Memory B cell (primary cell): ENCODE results near the gene ADAMTS8.

Source experiments
- ATAC-seq: fragments of 150-1000 bp; cut with Tn5 transposase; 2 replicates; pipeline ENCODE4 v1.10.0; 2021; ENCODE audit warnings: low read depth, mild to moderate bottlenecking, moderate library complexity
- DNase-seq, 2 donors: peaks; one replicate each; pipeline ENCODE4 v3.0.0; 2022; ENCODE audit warnings: low spot score in 2 of 2
- H3K27ac Mint-ChIP-seq: one replicate; pipeline ENCODE4 v1.8.0; 2022; ENCODE audit warnings: mild to moderate bottlenecking, moderate library complexity, mixed read lengths
- H3K27me3 Mint-ChIP-seq: one replicate; pipeline ENCODE4 v1.8.0; 2022; ENCODE audit warnings: mixed read lengths
- H3K36me3 Mint-ChIP-seq: one replicate; pipeline ENCODE4 v1.8.0; 2022; ENCODE audit warnings: mild to moderate bottlenecking, mixed read lengths
- H3K4me1 Mint-ChIP-seq: one replicate; pipeline ENCODE4 v1.8.0; 2022; ENCODE audit warnings: mixed read lengths
- H3K4me3 Mint-ChIP-seq: one replicate; pipeline ENCODE4 v1.8.0; 2022; ENCODE audit warnings: mild to moderate bottlenecking, moderate library complexity, mixed read lengths
- H3K9me3 Mint-ChIP-seq: one replicate; pipeline ENCODE4 v1.8.0; 2022; ENCODE audit warnings: mixed read lengths

The ADAMTS8 gene

DNA sequence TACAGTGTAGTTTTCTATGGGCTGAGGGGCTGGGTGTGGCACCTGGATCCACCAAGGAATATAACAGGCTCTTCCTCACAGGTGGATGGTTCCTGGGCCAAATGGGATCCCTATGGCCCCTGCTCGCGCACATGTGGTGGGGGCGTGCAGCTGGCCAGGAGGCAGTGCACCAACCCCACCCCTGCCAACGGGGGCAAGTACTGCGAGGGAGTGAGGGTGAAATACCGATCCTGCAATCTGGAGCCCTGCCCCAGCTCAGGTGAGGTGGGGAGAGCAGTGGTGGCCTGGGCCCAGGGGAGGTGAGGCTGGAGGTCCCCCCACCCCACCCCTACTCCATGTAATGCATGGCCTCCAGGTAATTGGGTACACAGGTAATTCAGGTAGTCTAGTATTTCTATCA is 40.8 kb upstream of the ADAMTS8 start:
- Mint-ChIP-seq H3K4me1 (no peaks in the 10 kb centered on the region), H3K4me3 (no peak overlapping the region), H3K36me3 (no peaks in the 10 kb centered on the region), H3K27ac (no peak overlapping the region), H3K27me3 (peaks cover 2% of the 10 kb centered on the region), H3K9me3 (no peaks in the 10 kb centered on the region)
- no peak for DNase-seq
- ATAC-seq, result no peak

DNA sequence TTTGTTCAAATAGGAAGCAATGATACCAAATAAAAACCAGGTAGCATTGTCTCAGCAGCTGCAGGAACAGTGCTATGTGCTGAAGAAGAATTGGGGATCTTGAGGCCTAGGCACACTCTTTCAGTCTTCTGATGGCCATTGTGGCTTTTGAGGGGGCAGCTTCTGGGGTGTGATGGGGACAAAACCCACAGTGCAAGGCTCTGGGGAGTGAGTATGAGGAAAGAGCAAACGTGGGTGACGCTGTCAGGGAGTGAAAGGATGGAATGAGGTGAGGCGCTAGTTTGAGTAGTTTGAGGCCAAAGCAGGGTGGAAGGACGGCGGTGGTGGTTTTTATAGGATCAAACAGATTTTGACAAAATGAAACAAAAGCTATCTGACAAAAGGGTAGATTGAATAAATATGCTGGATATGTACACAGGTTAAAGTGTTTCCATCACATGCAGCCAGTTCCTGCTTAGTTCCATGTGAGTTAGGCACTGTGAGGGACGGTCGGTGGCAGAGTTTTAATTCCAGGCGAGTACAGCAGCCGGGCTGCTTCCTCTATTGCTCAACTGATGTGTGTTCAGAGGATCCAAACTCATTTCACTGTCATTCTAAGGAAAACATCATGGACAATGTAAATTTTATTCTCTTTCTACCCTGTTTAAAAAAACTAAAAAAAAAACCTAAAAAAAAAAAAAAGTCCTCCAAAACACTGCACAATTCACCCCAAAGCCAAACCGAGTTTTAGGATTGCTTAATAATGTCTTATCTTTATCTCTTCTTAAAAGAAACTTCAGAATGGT is 38.9 kb upstream of the ADAMTS8 start:
- Mint-ChIP-seq H3K4me3 (no peak overlapping the region), H3K36me3 (no peaks in the 10 kb centered on the region), H3K9me3 (no peaks in the 10 kb centered on the region), H3K4me1 (no peaks in the 10 kb centered on the region), H3K27ac (no peak overlapping the region), H3K27me3 (peaks cover 4% of the 10 kb centered on the region)
- no peak for DNase-seq
- ATAC-seq, result no peak

DNA sequence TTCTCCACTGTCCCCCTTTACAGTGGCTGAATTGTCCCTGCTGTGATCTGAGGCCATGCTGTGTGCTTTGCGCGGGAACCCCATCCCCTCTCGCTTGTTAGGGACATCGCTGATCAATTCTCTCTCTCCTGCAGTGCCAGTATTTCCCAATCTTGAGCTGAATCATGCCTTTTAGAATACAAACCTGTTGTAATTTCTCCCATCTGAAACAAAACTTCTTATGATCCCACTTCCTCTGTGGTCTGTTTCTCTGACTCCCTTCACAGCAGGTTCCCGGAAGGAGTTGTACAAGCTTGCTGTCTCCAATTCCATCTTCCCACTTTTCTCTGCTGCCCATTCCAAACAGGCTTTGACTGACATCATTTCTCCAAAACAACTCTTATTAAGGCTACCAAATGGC is 36.9 kb upstream of the ADAMTS8 start:
- DNase-seq, result no peak
- no peaks in the 10 kb centered on the region for H3K36me3 Mint-ChIP-seq
- H3K9me3 Mint-ChIP-seq, result no peaks in the 10 kb centered on the region
- H3K27me3 Mint-ChIP-seq, result peaks cover 4% of the 10 kb centered on the region
- ATAC-seq, result no peak
- no peak overlapping the region for H3K4me3 Mint-ChIP-seq
- H3K27ac Mint-ChIP-seq, result no peak overlapping the region
- H3K4me1 Mint-ChIP-seq, result no peaks in the 10 kb centered on the region

DNA sequence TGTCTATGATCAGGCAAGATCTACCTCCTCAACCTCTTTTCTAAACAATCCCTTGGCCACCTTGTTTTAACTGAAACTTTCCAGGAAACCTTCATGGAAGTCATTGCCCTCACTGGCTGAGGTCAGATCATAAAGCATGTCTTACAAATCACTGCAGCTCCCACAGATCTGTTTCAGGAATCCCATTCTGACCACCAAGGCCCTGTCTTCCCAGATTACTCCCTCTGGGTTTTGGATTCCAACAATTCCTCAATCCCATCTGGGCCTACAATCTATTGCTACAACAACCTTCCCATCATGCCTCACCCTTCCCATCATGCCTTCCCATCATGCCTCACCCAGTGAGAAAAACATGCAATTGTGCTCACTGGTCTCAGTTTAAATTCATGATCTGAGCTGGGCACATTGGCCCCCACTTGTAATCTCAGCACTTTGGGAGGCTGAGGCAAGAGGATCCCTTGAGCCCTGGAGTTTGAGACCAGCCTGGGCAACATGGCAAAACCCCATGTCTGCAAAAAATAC is 35.9 kb upstream of the ADAMTS8 start:
- Mint-ChIP-seq H3K27me3 (peaks cover 7% of the 10 kb centered on the region), H3K9me3 (no peaks in the 10 kb centered on the region), H3K27ac (no peak overlapping the region), H3K4me1 (no peaks in the 10 kb centered on the region), H3K36me3 (no peaks in the 10 kb centered on the region), H3K4me3 (no peak overlapping the region)
- no peak for ATAC-seq
- DNase-seq, result no peak

DNA sequence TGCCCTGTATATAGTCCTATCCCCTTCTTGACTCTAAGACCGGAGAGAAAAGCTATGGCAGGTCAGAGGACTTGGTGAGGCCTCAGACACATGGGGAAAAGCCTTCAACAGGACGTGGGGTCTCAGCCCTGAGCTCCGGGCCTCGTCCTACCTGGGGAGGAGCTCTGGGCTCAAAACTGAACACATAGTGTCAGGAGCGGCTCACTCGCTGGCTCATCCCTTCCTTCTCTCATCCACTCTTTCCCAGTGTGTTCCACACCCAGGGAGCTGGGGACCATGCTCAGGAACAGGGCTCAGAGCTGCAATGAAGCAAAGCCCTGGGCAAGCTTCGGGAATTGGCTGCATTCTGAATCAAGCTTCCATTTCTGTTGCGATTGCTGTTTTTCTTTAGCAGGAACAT is 34.5 kb upstream of the ADAMTS8 start:
- no peaks in the 10 kb centered on the region for H3K9me3 Mint-ChIP-seq
- no peaks in the 10 kb centered on the region for H3K4me1 Mint-ChIP-seq
- DNase-seq, result no peak
- H3K27me3 Mint-ChIP-seq, result peaks cover 5% of the 10 kb centered on the region
- H3K36me3 Mint-ChIP-seq, result no peaks in the 10 kb centered on the region
- H3K27ac Mint-ChIP-seq, result no peak overlapping the region
- ATAC-seq, result no peak
- H3K4me3 Mint-ChIP-seq, result no peak overlapping the region

DNA sequence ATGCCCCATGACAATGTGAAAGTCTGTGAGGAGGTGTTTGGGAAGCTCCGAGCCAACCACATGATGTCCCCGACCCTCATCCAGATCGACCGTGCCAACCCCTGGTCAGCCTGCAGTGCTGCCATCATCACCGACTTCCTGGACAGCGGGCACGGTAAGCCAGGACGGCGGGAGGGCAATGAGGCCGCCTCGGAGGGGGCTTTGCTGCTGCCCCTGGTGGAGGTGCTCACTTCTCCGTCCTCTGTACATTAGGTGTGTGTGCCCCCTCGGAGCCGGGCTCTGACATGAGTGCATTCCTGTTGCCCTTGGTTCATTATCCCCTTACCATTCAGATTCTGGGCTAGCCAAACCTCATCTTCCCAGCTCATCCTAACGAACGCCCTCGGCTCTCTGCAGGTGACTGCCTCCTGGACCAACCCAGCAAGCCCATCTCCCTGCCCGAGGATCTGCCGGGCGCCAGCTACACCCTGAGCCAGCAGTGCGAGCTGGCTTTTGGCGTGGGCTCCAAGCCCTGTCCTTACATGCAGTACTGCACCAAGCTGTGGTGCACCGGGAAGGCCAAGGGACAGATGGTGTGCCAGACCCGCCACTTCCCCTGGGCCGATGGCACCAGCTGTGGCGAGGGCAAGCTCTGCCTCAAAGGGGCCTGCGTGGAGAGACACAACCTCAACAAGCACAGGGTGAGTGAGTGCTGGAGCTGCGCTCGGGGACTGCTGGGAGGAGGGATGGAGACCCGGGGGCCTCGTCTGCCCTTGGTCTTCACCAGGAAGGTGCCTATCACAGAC is 33.9 kb upstream of the ADAMTS8 start:
- DNase-seq (no peak), ATAC-seq (no peak)
- Mint-ChIP-seq H3K9me3 (no peaks in the 10 kb centered on the region), H3K27ac (no peak overlapping the region), H3K27me3 (peaks cover 5% of the 10 kb centered on the region), H3K4me3 (no peak overlapping the region), H3K4me1 (no peaks in the 10 kb centered on the region), H3K36me3 (no peaks in the 10 kb centered on the region)

DNA sequence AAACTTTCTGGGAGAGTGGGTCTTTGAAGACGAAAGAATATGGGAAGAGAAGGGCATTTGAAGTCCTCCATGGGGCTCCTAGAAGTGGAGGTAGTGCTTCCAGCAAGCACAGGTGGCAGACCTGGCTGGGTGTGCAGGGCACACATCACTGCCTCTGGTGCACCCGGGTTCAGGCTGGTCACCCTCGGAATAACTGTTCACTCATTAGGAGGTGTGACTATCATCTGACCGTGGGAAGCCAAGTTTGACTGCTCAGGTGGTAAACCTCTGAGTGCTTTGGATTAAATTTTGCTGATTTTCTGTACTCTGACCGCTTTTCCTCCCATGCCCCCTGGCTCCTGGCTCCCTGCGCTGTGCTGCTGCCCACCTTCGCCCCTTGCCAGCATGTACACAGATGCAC is 31.1 kb upstream of the ADAMTS8 start:
- Mint-ChIP-seq H3K4me3 (no peak overlapping the region), H3K4me1 (no peaks in the 10 kb centered on the region), H3K27me3 (peaks cover 5% of the 10 kb centered on the region), H3K27ac (no peak overlapping the region), H3K9me3 (no peaks in the 10 kb centered on the region), H3K36me3 (no peaks in the 10 kb centered on the region)
- ATAC-seq (no peak), DNase-seq (no peak)

DNA sequence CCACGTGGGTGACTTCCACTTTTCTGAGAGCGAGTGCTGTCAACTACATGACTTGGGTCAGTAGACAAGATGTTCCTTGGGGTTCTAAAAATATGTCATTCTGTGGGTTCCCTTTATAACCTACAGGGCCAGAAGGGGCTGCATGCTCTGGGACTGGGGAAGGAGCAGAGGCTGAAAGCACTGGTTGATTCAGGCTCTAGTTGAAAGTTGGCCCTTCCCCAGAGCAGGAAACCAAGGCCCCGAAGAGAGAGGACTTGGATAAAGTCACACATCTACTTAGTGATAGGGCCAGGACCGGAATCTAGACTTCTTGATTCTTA is 30.0 kb upstream of the ADAMTS8 start:
- Mint-ChIP-seq H3K4me3 (no peak overlapping the region), H3K4me1 (no peaks in the 10 kb centered on the region), H3K36me3 (no peaks in the 10 kb centered on the region), H3K27me3 (peaks cover 6% of the 10 kb centered on the region), H3K27ac (no peak overlapping the region), H3K9me3 (no peaks in the 10 kb centered on the region)
- ATAC-seq (no peak), DNase-seq (no peak)

DNA sequence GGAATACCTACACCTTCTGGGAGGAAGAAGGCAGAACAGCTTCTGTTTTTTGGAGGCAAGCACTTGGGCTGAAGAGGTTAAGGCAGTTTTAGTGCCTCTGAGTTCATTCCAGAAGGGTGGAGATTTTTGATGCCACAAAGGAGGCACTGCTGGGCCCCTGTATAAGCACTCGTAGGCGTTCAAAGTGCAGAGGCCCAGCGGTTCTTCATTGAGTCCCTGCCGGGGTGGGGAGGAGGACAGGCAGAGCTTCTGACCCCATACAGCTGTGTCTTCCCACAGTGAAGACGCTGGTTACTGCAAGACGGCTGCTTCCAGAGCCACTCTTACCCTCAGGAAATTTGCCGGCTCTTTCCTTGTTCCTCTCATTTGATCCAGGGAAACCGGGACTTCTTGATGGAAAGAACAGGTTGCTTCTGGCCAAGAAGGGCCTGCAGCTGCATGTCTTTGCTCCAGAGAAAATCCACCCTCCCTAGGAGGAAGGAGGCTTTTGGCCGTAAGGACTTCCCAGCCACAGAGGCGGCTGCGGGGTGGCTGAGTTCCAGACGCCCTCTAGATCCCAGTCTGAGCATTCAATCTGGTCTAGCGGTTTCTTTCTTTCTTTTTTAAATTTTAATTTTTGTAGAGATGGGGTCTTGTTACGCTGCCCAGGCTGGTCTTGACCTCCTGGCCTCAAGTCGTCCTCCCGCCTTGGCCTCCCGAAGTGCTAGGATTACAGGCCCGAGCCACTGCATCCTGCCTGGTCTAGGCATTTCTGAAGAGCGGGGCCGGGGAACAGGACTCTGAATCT is 29.4 kb upstream of the ADAMTS8 start:
- no peaks in the 10 kb centered on the region for H3K4me1 Mint-ChIP-seq

DNA sequence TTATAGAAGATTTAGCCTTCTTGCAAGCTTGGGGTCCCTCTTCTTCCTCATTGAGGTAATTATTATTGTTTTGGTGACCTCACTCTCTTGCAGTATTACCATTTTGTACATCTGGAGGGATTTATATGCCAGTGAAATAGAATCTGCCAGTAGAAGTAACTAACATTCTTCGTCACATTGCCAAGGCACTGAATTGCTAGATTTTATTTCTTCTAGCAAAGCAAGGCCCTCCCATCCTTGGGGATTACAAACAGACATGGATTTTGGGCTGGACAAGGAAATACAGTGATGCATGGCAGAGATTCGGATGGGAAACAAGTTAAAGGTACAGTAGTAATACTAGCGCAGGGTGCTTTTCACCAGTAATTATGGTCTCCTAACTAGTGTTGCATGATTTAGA is 27.9 kb upstream of the ADAMTS8 start:
- Mint-ChIP-seq H3K4me1 (no peaks in the 10 kb centered on the region), H3K9me3 (no peaks in the 10 kb centered on the region), H3K4me3 (no peak overlapping the region), H3K27me3 (peaks cover 8% of the 10 kb centered on the region), H3K36me3 (no peaks in the 10 kb centered on the region), H3K27ac (no peak overlapping the region)
- no peak for ATAC-seq
- no peak for DNase-seq

More for the DNA sequence above, 29.4 kb upstream of the ADAMTS8 start:
- H3K36me3 Mint-ChIP-seq, result no peaks in the 10 kb centered on the region
- H3K27me3 Mint-ChIP-seq, result peaks cover 8% of the 10 kb centered on the region
- no peak for ATAC-seq
- DNase-seq, result no peak
- no peaks in the 10 kb centered on the region for H3K9me3 Mint-ChIP-seq
- H3K27ac Mint-ChIP-seq, result no peak overlapping the region
- no peak overlapping the region for H3K4me3 Mint-ChIP-seq

DNA sequence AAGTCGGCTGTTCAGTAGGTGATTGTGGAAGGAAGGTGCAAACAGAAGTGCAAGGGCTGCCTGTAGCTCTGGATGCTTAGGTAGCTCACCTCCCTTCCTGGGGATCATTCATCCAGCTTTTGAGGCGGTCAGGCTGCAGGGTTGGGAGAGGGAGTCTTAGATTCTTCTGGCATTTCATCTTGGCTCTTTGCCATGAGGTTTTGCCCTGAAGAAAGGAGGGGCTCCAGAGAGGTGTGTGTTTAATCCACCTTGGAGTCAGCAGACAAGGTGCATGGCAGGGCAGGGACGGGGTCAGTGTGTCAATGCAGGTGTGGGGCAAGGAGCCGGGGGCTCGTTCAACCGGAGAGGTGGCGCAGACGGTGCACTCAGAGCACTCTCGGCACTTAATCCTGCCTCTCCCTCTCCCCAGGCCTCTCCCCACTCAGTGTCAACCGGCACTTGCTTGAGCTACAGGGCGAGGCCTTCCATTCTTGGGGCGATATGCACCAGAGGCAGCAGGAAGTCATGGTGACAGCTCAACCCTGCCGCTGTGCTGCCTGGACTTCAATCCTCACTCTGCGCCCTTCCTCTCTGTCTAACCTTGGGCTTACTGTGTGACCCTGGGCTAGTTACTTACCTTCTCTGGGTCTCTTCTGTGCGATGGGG is 27.2 kb upstream of the ADAMTS8 start:
- Mint-ChIP-seq H3K27me3 (peaks cover 8% of the 10 kb centered on the region), H3K27ac (no peak overlapping the region)
- no peak for DNase-seq

DNA sequence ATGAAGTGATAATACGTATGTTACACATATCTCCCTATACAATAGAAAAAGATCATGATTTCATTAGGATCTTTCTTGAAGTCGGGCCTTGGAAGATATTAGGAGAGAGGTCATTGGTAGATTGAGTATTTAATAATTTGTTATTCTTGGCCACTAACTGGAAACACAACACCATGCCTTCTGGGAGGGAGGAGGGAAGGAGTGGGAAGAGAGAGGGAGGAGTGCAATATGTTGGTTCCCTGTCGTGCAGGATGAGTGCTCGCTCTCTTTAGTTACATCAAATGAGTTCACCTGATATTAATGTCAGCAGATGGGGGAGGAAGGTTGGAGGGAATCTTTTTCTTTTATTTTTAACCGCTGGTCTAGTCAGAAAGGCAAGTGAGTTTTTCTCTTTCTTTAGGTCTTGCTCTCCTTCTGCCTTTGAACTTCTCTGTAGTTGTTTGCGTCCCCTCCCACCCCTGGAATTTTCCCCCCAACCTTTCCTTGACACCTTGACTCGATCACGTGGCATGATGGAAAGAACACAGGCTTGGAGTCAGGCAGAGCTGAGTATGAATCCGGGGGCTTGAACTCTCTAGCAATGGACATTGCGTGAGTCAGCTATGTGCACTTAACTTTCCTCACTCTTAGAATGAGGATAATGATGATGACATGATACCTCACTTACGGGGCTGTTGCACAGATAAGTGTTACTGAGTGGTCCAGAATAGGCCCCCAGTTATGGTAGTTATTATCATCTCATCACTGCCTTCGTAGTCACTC is 26.3 kb upstream of the ADAMTS8 start:
- Mint-ChIP-seq H3K9me3 (no peaks in the 10 kb centered on the region), H3K27ac (no peak overlapping the region), H3K4me1 (no peaks in the 10 kb centered on the region), H3K27me3 (peaks cover 7% of the 10 kb centered on the region), H3K36me3 (no peaks in the 10 kb centered on the region), H3K4me3 (no peak overlapping the region)
- DNase-seq (no peak), ATAC-seq (no peak)

More for the DNA sequence above, 27.2 kb upstream of the ADAMTS8 start:
- H3K9me3 Mint-ChIP-seq, result no peaks in the 10 kb centered on the region
- ATAC-seq, result no peak
- H3K36me3 Mint-ChIP-seq, result no peaks in the 10 kb centered on the region
- H3K4me3 Mint-ChIP-seq, result no peak overlapping the region
- H3K4me1 Mint-ChIP-seq, result no peaks in the 10 kb centered on the region

DNA sequence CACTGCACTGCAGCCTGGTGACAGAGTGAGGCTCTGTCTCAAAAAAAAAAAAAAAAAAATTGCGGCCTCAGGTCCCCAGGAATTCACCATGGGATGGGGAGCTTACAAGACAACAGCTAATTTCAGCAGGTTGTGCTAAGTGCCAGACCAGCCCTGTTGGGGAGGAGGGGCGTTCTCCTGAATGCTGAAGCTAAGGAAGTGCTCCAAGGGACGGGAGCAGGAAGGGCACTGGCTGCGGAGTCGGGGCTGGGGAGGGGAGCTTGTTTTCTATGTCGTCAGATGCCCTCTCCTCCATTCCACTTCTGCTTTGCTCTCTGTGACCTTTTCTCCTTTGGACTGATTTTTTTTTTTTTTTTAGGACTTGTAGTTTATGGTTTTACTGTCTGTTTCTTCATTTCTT is 24.5 kb upstream of the ADAMTS8 start:
- ATAC-seq (no peak), DNase-seq (no peak)
- Mint-ChIP-seq H3K27ac (no peak overlapping the region), H3K9me3 (no peaks in the 10 kb centered on the region), H3K4me1 (peaks cover 2% of the 10 kb centered on the region), H3K27me3 (peaks cover 8% of the 10 kb centered on the region), H3K36me3 (no peaks in the 10 kb centered on the region), H3K4me3 (no peak overlapping the region)
